Fibroblast of skin of abdomen (primary cell): ENCODE results near the gene CEMIP.

ENCODE experiments used
- DNase-seq: peaks from one replicate; pipeline ENCODE4 v3.0.0-alpha.2; 2013

CEMIP gene

DNA sequence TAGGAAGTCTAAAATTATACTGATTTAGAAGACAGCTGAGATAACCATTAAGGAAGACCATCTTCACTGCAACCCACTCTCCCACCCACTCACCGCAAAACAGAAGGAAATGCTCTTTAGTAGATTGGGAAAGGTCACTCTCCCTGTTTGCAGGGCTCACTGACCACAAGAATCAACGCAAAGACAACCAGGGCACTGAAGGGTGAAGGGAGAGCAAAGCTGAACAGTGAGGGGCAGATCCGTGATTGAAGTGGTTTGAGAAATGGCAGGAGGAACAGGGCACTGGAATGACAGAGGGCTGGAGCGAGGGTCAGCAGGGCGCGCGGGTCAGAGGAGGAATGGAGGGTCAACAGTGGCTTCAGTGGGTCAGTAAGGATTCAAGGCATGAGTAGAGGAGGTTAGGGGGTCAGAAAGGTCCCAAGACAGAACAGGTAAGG, 209.9 kb downstream of the CEMIP start:
- no peak for DNase-seq

DNA sequence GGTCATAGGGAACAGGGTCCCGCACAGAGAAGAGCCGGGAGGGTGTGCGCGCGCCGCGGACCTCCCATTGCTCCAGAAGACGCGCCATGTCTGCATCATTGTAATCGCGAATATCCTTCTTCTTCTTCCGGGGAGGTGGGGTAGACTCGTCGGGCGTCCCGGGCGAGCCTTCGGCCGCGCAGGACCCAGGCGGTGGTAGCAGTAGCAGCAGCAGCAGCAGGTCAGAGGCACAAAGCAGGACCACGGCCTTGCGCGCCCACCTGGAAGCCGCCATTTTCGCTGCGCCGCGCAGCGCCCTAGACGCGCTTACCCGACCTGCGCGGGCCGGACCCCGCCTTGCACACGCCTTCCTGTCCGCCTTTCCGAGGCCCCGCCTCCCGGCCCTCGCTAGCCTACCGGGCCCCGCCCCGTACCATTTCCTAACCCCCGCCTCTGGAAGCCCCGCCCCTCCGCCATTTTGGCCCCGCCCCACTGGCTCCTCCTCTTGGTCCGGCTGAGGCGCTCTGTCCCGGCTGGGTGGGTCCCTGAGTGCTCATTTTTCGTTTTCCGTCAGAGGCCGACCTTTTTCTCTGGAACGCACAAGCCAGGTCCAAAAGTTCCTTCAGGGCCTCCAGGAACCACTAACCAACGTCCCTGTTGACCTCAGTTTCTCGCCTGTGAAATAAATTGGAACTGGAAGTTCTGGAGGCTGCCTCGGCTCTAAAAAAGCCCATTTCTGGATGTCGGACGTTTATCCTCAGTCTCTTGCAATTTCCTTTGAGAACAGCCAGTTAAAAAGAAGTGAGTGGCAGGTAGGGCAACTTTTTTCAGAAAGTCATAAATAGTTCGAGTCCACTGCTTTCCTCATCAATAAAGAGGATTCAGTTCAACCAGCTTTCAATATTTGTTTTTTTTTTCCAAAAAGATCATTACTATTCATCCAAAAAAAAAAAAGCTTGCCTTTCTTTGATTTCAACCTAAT, 210.6 kb downstream of the CEMIP start, which contains the start of gene MESD:
Gene MESD (minus strand): TSS at position 302 of the 961 bp plus-strand sequence. CDS start 28 bp downstream, at position 274.
- DNase-seq, result peak; percentile 95

DNA sequence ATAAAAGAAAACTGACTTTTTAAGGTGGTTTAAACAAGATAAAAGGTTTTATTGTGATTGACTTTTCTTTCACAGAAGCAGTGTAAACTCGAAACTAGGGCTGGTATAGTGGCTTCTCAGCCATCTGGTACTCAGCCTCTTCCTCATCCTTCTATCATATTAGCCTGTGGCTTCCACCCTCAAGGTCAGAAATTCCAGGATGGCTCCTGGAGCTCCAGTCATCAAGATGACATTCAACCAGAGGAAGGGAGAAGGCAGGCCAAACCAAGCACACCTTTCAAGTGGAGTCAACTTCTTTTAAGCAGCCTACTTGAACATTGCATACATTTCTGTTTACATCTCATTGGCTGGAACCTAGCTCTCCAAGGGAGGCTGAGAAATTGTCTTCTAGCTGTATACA, 211.8 kb downstream of the CEMIP start:
- peak; percentile 17 for DNase-seq

DNA sequence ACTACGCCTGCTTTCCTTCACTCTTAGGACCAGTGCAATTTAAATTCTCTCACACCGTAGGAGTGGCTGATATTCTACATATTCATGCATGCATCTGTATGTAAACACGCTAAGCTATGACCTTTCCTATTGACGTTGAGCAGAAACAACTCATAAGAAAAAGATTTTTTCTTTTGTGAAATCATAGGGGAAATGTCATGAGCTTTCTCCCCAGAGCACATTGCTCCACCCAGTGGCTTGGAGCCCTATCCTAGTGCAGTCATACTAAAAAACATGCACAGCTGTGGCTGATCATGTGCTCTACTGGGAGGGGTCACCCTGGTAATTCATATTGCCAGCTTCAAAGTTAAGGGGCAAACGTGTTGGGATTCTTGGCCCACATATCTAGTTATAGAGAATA, 212.3 kb downstream of the CEMIP start:
- DNase-seq, result peak; percentile 51

DNA sequence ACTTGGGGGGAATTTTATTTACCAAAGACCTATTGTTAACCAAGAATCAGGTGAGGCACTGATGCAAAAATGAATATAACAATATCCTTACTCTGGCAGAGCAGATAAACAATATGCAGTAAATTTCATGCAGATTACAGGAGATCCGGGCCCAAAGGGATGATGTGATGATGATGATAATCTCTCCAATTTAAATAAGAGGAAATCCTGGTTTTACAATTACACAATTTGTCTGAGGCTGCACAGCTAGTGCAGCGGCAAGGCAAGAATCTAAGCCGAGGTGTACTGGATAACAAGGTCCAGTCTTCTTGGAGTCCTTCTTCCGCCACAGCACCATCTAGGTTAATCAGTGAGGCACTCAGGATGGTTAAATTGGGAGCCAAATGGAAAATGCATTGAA, 212.8 kb downstream of the CEMIP start:
- DNase-seq, result no peak

GRCh38 chr15:80992441-80992840, 213.3 kb downstream of the CEMIP start:
- DNase-seq, result no peak

DNA sequence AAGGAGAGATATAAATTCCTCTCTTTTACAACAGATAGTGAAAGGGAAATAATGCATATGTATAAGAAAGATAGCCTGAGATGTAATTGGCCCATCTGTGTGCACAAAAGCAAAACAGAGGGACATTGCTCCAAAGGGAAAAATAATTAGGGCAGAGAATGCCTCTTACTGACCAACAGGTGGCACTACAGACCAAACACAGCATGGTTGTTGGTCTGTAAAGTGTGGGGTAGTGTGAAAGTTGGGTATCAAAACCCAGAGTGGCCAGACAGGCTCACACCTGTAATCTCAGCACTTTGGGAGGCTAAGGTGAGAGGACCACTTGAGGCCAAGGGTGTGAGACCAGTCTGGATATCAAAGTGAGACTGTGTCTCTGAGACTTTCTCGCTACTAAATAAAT, 217.1 kb downstream of the CEMIP start:
- DNase-seq, result no peak

- no peak for DNase-seq
Measured at GRCh38 chr15:80997692-80998091, 218.5 kb downstream of the CEMIP start.

GRCh38 chr15:80998251-80998650, 219.1 kb downstream of the CEMIP start:
- DNase-seq, result no peak

DNA sequence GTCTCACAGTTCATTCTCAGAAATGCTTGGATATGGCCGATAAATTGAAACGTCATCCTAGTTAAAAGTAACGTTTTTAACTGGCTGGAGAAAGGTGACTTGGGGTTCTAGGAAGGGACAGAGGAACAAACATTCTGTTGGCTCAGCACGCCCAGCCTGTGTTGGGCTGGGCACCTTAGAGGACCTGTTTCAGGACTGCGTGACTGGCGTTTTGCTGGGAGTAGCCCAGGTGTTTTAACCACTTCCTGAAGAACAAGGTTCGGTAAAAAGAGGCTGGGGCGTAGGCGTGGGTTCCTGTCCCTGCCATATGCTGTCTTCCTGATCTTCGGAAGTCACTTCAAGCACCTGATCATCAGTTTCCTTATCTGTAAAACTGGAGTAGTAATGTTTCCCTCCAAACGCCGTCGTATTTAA, 220.5 kb downstream of the CEMIP start:
- no peak for DNase-seq

DNA sequence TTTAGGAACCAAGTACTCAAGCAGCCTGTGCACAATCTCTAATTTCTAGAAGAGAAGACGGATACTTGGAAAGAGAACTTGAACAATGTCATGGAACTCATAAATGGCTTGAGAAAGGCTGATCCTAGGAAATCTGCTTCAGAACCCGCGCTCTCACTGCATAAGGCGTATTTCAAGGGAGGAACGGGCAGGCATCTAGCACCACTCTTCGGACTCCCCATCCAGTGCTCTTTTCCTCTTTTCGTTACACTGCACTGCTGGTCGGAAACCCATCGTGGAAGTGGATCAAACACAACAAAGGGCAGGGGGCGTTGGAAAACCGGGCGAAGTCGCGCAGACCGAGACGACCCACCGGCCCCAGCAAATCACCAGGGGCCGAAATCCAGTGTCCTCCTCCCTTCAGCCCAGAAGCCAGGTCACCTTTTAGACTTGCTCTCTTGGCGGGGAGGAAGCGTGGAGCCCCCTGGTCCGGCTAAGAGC, 221.0 kb downstream of the CEMIP start:
- DNase-seq, result no peak

DNA sequence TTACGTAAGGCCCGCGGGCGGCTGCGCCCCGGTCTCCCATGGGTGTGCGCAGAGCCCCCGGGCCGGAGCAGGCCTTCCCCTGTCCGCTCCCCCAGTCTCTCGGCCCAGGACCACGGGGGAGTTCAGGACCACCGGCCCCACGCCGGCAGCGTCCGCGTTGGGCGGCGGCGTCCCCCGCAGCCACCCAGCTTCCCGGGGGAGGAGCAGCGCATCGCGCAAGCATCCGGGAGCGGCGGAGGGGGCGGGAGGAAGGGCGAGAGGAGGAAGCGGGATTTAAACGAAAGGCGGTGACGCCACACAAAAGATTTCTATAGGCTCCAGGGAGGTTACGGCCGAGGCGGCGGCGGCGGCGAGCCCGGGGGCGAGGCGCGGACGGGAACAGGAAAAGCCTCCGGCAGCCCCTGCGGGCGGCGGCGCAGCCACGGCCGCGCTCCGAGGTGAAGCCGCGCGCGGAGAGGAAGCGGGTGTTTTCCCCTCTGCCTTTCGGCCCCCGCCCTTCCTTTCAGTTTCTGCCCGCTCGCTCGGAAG, 221.5 kb downstream of the CEMIP start, which contains the start of gene TLNRD1:
Gene TLNRD1 (plus strand): TSS at position 300 of the 528 bp plus-strand sequence. CDS start 1,349 bp downstream, outside the sequence.
- DNase-seq, result peak; percentile 95
